ENCODE results near the gene RAI14.
"Not testable (repeated sequence)": the region's sequence is repeated elsewhere in the genome, so short reads cannot be mapped to it uniquely, and the experiment has no call there.

RAI14 gene

GRCh38 chr5:34716986-34717385 lies 60.9 kb downstream of the RAI14 start:
- no peak for DNase-seq
- intact Hi-C loops (cut with DNase I): no loop called here

- intact Hi-C loops (cut with DNase I): no loop called here
- DNase-seq: no peak
Measured at GRCh38 chr5:34717426-34718327, 61.5 kb downstream of the RAI14 start.

- intact Hi-C loops (cut with DNase I): no loop called here
Measured at GRCh38 chr5:34718516-34718915, 62.4 kb downstream of the RAI14 start.

GRCh38 chr5:34719029-34719428 lies 62.9 kb downstream of the RAI14 start:
- intact Hi-C loops (cut with DNase I): no loop called here
- no peak for DNase-seq

More at GRCh38 chr5:34718516-34718915, 62.4 kb downstream of the RAI14 start:
- no peak for DNase-seq

- intact Hi-C loops (cut with DNase I): no loop called here
- no peak for DNase-seq
Measured at GRCh38 chr5:34721327-34721726, 65.2 kb downstream of the RAI14 start.

GRCh38 chr5:34722183-34722582 lies 66.1 kb downstream of the RAI14 start:
- DNase-seq: no peak
- intact Hi-C loops (cut with DNase I): no loop called here

GRCh38 chr5:34724741-34725140 lies 68.6 kb downstream of the RAI14 start:
- DNase-seq: no peak
- intact Hi-C loops (cut with DNase I): no loop called here

- DNase-seq; intact Hi-C loops (cut with DNase I): not testable (repeated sequence)
Measured at GRCh38 chr5:34727166-34727749, 71.1 kb downstream of the RAI14 start.

GRCh38 chr5:34728236-34728635 lies 72.1 kb downstream of the RAI14 start:
- DNase-seq: no peak
- intact Hi-C loops (cut with DNase I): no loop called here

- intact Hi-C loops (cut with DNase I): no loop called here
- DNase-seq: no peak
Measured at GRCh38 chr5:34731435-34732232, 75.5 kb downstream of the RAI14 start.

- intact Hi-C loops (cut with DNase I): no loop called here
- no peak for DNase-seq
Measured at GRCh38 chr5:34734326-34734725, 78.2 kb downstream of the RAI14 start.

GRCh38 chr5:34735491-34736426 lies 79.6 kb downstream of the RAI14 start:
- intact Hi-C loops (cut with DNase I): no loop called here
- no peak for DNase-seq

GRCh38 chr5:34736445-34737115 lies 80.5 kb downstream of the RAI14 start:
- no peak for DNase-seq
- intact Hi-C loops (cut with DNase I): no loop called here

GRCh38 chr5:34737731-34738130 lies 81.6 kb downstream of the RAI14 start:
- intact Hi-C loops (cut with DNase I): no loop called here
- DNase-seq: no peak

- intact Hi-C loops (cut with DNase I): no loop called here
- peak in 3 of 42 donors; percentile 2 to 33 (median 6) for DNase-seq
Measured at GRCh38 chr5:34738381-34738780, 82.3 kb downstream of the RAI14 start.

GRCh38 chr5:34740389-34740806 lies 84.3 kb downstream of the RAI14 start:
- intact Hi-C loops (cut with DNase I): no loop called here
- DNase-seq: no peak

- intact Hi-C loops (cut with DNase I): no loop called here
- DNase-seq: no peak
Measured at GRCh38 chr5:34742061-34742460, 85.9 kb downstream of the RAI14 start.

- intact Hi-C loops (cut with DNase I): no loop called here
- no peak for DNase-seq
Measured at GRCh38 chr5:34743878-34744277, 87.8 kb downstream of the RAI14 start.
